Measurements from ENCODE around the gene SALL3. TPM values are rescaled to one million over a fixed set of nuclear protein-coding genes. Genes with fewer than 3 reads are reported as not detected.

SALL3 gene
- total and polyA plus RNA-seq, 2 donors (not counting 3 experiments of a cell fraction or from before 2014, with no cell fraction given) = not detected

GRCh38 chr18:78945628-78946027 lies 34.0 kb upstream of the SALL3 start:
- dilution Hi-C loops (cut with MboI; ENCODE audit: extremely low pct_ligation_motif_present, low sequenced_read_pairs) (no loop called here), intact Hi-C loops (cut with micrococcal nuclease) (no loop called here)
- Histone ChIP-seq H3K9me1 (replicated peaks; ENCODE audit: control insufficient read depth, extremely low read depth, insufficient read depth, low read length) (no peaks in the 10 kb centered on the region), H4K20me1 (replicated peaks; ENCODE audit: control insufficient read depth, extremely low read depth, insufficient read depth, low read length) (no peaks in the 10 kb centered on the region), H3K27me3 (ENCODE audit: control insufficient read depth in 2 of 2, insufficient read depth in 2 of 2, low read length in 2 of 2) (no peaks in the 10 kb centered on the region), H3K4me3 (replicated peaks in 1 of 3; ENCODE audit: insufficient read depth in 1 of 3, low read depth in 1 of 3, low read length in 3 of 3) (no peak overlapping the region), H3K36me3 (ENCODE audit: control insufficient read depth in 2 of 2, extremely low read depth in 1 of 2, insufficient read depth in 2 of 2, low read length in 2 of 2) (no peaks in the 10 kb centered on the region), H3K27ac (ENCODE audit: insufficient read depth, low read depth, low read length) (no peak overlapping the region), H3K79me2 (ENCODE audit: control insufficient read depth, insufficient read depth, low read length) (no peaks in the 10 kb centered on the region), H3K4me2 (ENCODE audit: insufficient read depth, low read length) (no peak overlapping the region), H3K9ac (replicated peaks; ENCODE audit: extremely low read depth, insufficient read depth, low read length) (no peak overlapping the region), H3K9me3 (replicated peaks; ENCODE audit: control insufficient read depth, insufficient read depth, low read length) (peaks cover 5% of the 10 kb centered on the region), H3K4me1 (ENCODE audit: control insufficient read depth, extremely low read depth, insufficient read depth, low read length) (no peaks in the 10 kb centered on the region), H2AFZ (ENCODE audit: low read depth, low read length) (no peak overlapping the region)
- no peak for FAIRE-seq
- BruUV-seq (replicated peaks) = no TSS peak
- TF ChIP-seq JUN (IDR thresholded peaks at IDR 0.05; ENCODE audit: borderline replicate concordance, insufficient read depth, insufficient read length, low read depth) (no peak), CTCF (IDR thresholded peaks at IDR 0.05; ENCODE audit: extremely low read depth in 1 of 2, insufficient read depth in 1 of 2, low read depth in 1 of 2, low read length in 2 of 2) (no peak), FOS (IDR thresholded peaks at IDR 0.05; ENCODE audit: borderline replicate concordance, insufficient read depth, low read length) (no peak), GATA2 (IDR thresholded peaks at IDR 0.05; ENCODE audit: insufficient read depth, insufficient read length, low read depth, low read length) (no peak), POLR2A (IDR thresholded peaks at IDR 0.05; ENCODE audit: low read depth, low read length) (no peak), MAX (IDR thresholded peaks at IDR 0.05; ENCODE audit: insufficient read depth, insufficient read length) (no peak), MYC (IDR thresholded peaks at IDR 0.05; ENCODE audit: low read depth, low read length) (no peak), EZH2 (IDR thresholded peaks at IDR 0.05; ENCODE audit: borderline replicate concordance, low read depth, low read length, severe bottlenecking) (no peak), POLR2AphosphoS5 (IDR thresholded peaks at IDR 0.05; ENCODE audit: insufficient read depth, low read depth, low read length) (no peak)
- ChIA-PET CTCF (no interaction called here), POLR2A (no interaction called here)
- DNase-seq (ENCODE audit: low read depth, low spot score) = no peak

Data from endothelial cell of umbilical vein (primary cell).